Osteocyte (in vitro differentiated cells): ENCODE measurements around the gene MMAA. TPM values are rescaled to one million over a fixed set of nuclear protein-coding genes. Genes with fewer than 3 reads are reported as not detected.
"Not testable (repeated sequence)": the region's sequence is repeated elsewhere in the genome, so short reads cannot be mapped to it uniquely, and the experiment has no call there.

ENCODE experiments used
- DNase-seq: peaks from one replicate; pipeline ENCODE4 v3.0.0; 2021; ENCODE audit warnings: mixed read lengths; ENCODE audit not compliant: unreplicated experiment; ENCODE audit errors: extremely low spot score
- H3K27ac Mint-ChIP-seq: one replicate; pipeline ENCODE4 v1.8.0; 2021; ENCODE audit warnings: mild to moderate bottlenecking, mixed read lengths; ENCODE audit not compliant: unreplicated experiment
- H3K27me3 Mint-ChIP-seq: one replicate; pipeline ENCODE4 v1.8.0; 2021; ENCODE audit warnings: mixed read lengths; ENCODE audit not compliant: unreplicated experiment
- H3K36me3 Mint-ChIP-seq: one replicate; pipeline ENCODE4 v1.8.0; 2021; ENCODE audit warnings: mixed read lengths; ENCODE audit not compliant: unreplicated experiment
- H3K4me1 Mint-ChIP-seq: one replicate; pipeline ENCODE4 v1.8.0; 2021; ENCODE audit warnings: mixed read lengths; ENCODE audit not compliant: unreplicated experiment
- H3K4me3 Mint-ChIP-seq: one replicate; pipeline ENCODE4 v1.8.0; 2021; ENCODE audit warnings: mild to moderate bottlenecking, moderate library complexity, mixed read lengths; ENCODE audit not compliant: unreplicated experiment
- H3K9me3 Mint-ChIP-seq: one replicate; pipeline ENCODE4 v1.8.0; 2021; ENCODE audit warnings: mixed read lengths; ENCODE audit not compliant: unreplicated experiment
- CTCF ChIP-seq: fragments of 200-600 bp; sonication (generic); IDR thresholded peaks from 2 replicates; pipeline ENCODE4 v1.5.0; 2021; ENCODE audit warnings: antibody characterized with exemption, mild to moderate bottlenecking, moderate library complexity
- total RNA-seq: library from RNA; stranded (reverse); gene quantifications from 2 replicates; pipeline ENCODE4 v1.2.1, GENCODE V29; 2021

MMAA gene
- total RNA-seq, 1 donor from 2014 or later, result 9.9 TPM

GRCh38 chr4:145613566-145614232 is 5.5 kb upstream of the MMAA start:
- H3K27ac Mint-ChIP-seq, result no peak overlapping the region
- no peak overlapping the region for H3K4me3 Mint-ChIP-seq
- H3K27me3 Mint-ChIP-seq, result peaks cover 5% of the 10 kb centered on the region
- no peaks in the 10 kb centered on the region for H3K9me3 Mint-ChIP-seq
- no peaks in the 10 kb centered on the region for H3K36me3 Mint-ChIP-seq
- H3K4me1 Mint-ChIP-seq, result peaks cover 16% of the 10 kb centered on the region
- no peak for TF ChIP-seq CTCF
- no peak for DNase-seq

GRCh38 chr4:145614233-145614610 is 5.0 kb upstream of the MMAA start:
- peaks cover 5% of the 10 kb centered on the region for H3K27me3 Mint-ChIP-seq
- no peak for TF ChIP-seq CTCF

GRCh38 chr4:145618210-145618931 is 814 bp upstream of the MMAA start:
- Mint-ChIP-seq H3K27me3 (peaks cover 2% of the 10 kb centered on the region), H3K4me1 (peaks cover 30% of the 10 kb centered on the region), H3K36me3 (no peaks in the 10 kb centered on the region), H3K27ac (peak overlapping the region; percentile 98), H3K9me3 (no peaks in the 10 kb centered on the region), H3K4me3 (peak overlapping the region; percentile 94)
- no peak for DNase-seq
- no peak for TF ChIP-seq CTCF

More at GRCh38 chr4:145614233-145614610, 5.0 kb upstream of the MMAA start:
- H3K4me3 Mint-ChIP-seq, result no peak overlapping the region
- H3K4me1 Mint-ChIP-seq, result peaks cover 16% of the 10 kb centered on the region
- H3K36me3 Mint-ChIP-seq, result no peaks in the 10 kb centered on the region
- DNase-seq, result no peak
- H3K9me3 Mint-ChIP-seq, result no peaks in the 10 kb centered on the region
- H3K27ac Mint-ChIP-seq, result no peak overlapping the region

GRCh38 chr4:145619639-145619996 is 433 bp downstream of the MMAA start:
- Mint-ChIP-seq H3K27me3 (peaks cover under 1% of the 10 kb centered on the region), H3K27ac (peak overlapping the region; percentile 98), H3K4me1 (peaks cover 34% of the 10 kb centered on the region), H3K9me3 (no peaks in the 10 kb centered on the region), H3K4me3 (peak overlapping the region; percentile 94), H3K36me3 (no peaks in the 10 kb centered on the region)
- no peak for DNase-seq
- no peak for TF ChIP-seq CTCF

- not testable (repeated sequence) for H3K4me3 Mint-ChIP-seq, H3K27me3 Mint-ChIP-seq, H3K27ac Mint-ChIP-seq, DNase-seq, H3K36me3 Mint-ChIP-seq, H3K9me3 Mint-ChIP-seq
- peaks cover 31% of the 10 kb centered on the region for H3K4me1 Mint-ChIP-seq
Measured at GRCh38 chr4:145622067-145622466, 2.9 kb downstream of the MMAA start.
